Umbilical cord (tissue), 2 donors: ENCODE data around the gene ARFIP1. TPM values are rescaled to one million over a fixed set of nuclear protein-coding genes. Genes with fewer than 3 reads are reported as not detected.
"Not testable (repeated sequence)": the region's sequence is repeated elsewhere in the genome, so short reads cannot be mapped to it uniquely, and the experiment has no call there.

ENCODE experiments used
- DNase-seq: peaks from one replicate; pipeline ENCODE4 v3.0.0-alpha.2; 2015; ENCODE audit warnings: low spot score
- total RNA-seq: library from RNA; depleted of rRNA; stranded (reverse); fragments of >200 nt; gene quantifications from one replicate; pipeline ENCODE4 v1.2.3, GENCODE V29; 2014; ENCODE audit warnings: low replicate concordance; ENCODE audit not compliant: insufficient read depth

ARFIP1 gene
- total RNA-seq, 1 donor from 2014 or later, result 35.9 TPM

GRCh38 chr4:152843481-152844090 lies 63.8 kb downstream of the ARFIP1 start:
- DNase-seq, result no peak

GRCh38 chr4:152847376-152847775 lies 67.6 kb downstream of the ARFIP1 start:
- DNase-seq, result no peak

GRCh38 chr4:152848508-152848907 lies 68.8 kb downstream of the ARFIP1 start:
- no peak for DNase-seq

- no peak for DNase-seq
Measured at GRCh38 chr4:152849350-152849749, 69.6 kb downstream of the ARFIP1 start.

GRCh38 chr4:152850377-152850776 lies 70.6 kb downstream of the ARFIP1 start:
- DNase-seq, result peak; percentile 12

- no peak for DNase-seq
Measured at GRCh38 chr4:152851226-152851625, 71.5 kb downstream of the ARFIP1 start.

GRCh38 chr4:152853293-152853692 lies 73.5 kb downstream of the ARFIP1 start:
- DNase-seq, result no peak

GRCh38 chr4:152854016-152854415 lies 74.3 kb downstream of the ARFIP1 start:
- not testable (repeated sequence) for DNase-seq

GRCh38 chr4:152856960-152857359 lies 77.2 kb downstream of the ARFIP1 start:
- DNase-seq, result no peak

GRCh38 chr4:152858934-152859333 lies 79.2 kb downstream of the ARFIP1 start:
- DNase-seq, result no peak

GRCh38 chr4:152860046-152860445 lies 80.3 kb downstream of the ARFIP1 start:
- peak; percentile 15 for DNase-seq

- DNase-seq, result peak; percentile 9
Measured at GRCh38 chr4:152862608-152863007, 82.9 kb downstream of the ARFIP1 start.

- no peak for DNase-seq
Measured at GRCh38 chr4:152864361-152864760, 84.6 kb downstream of the ARFIP1 start.

- not testable (repeated sequence) for DNase-seq
Measured at GRCh38 chr4:152866432-152866993, 86.8 kb downstream of the ARFIP1 start.

- no peak for DNase-seq
Measured at GRCh38 chr4:152870606-152871005, 90.9 kb downstream of the ARFIP1 start.

GRCh38 chr4:152875261-152875660 lies 95.5 kb downstream of the ARFIP1 start:
- DNase-seq, result no peak

- no peak for DNase-seq
Measured at GRCh38 chr4:152877868-152878267, 98.1 kb downstream of the ARFIP1 start.

- DNase-seq, result no peak
Measured at GRCh38 chr4:152880263-152880662, 100.5 kb downstream of the ARFIP1 start.

- no peak for DNase-seq
Measured at GRCh38 chr4:152881974-152882373, 102.2 kb downstream of the ARFIP1 start.

GRCh38 chr4:152885185-152885584 lies 105.4 kb downstream of the ARFIP1 start:
- DNase-seq, result no peak

- no peak for DNase-seq
Measured at GRCh38 chr4:152886201-152886600, 106.4 kb downstream of the ARFIP1 start.

GRCh38 chr4:152887981-152888380 lies 108.2 kb downstream of the ARFIP1 start:
- DNase-seq, result no peak

GRCh38 chr4:152892974-152893373 lies 113.2 kb downstream of the ARFIP1 start:
- peak; percentile 4 for DNase-seq

GRCh38 chr4:152894673-152895072 lies 114.9 kb downstream of the ARFIP1 start:
- peak; percentile 4 for DNase-seq
